GM12892 (cell line): ENCODE data around the gene KRT33B.

ENCODE experiments used
- POLR2A ChIP-seq: IDR thresholded peaks from 2 replicates; pipeline ENCODE4 v1.6.1; 2011; ENCODE audit warnings: low read depth, low read length, control low read depth
- POLR2AphosphoS5 ChIP-seq: IDR thresholded peaks from 2 replicates; pipeline ENCODE4 v1.6.1; 2011; ENCODE audit warnings: low read depth, low read length, control low read depth

- no peak for TF ChIP-seq POLR2A
- no peak for TF ChIP-seq POLR2AphosphoS5
Measured at GRCh38 chr17:41315814-41316445, 53.7 kb downstream of the KRT33B start.
